HCT116 (cell line): ENCODE measurements around the gene NDUFB8. TPM values are rescaled to one million over a fixed set of nuclear protein-coding genes. Genes with fewer than 3 reads are reported as not detected.

Experiments
- ATAC-seq: fragments of 200-7000 bp; cut with Tn5 transposase; 2 replicates; pipeline ENCODE4 v1.9.1; 2020; ENCODE audit warnings: mild to moderate bottlenecking, moderate library complexity
- BruUV-seq: library from RNA; stranded (reverse); fragments of 400-500 nt; replicated peaks from 2 replicates; lab custom pipeline; 2021; lab: Mats Ljungman, UMichigan
- CTCF ChIA-PET: fragments of 300-600 bp; sonication (Branson Sonifier 250); formaldehyde crosslinking; loops from one replicate; lab custom pipeline; 2021; ENCODE audit warnings: antibody characterized with exemption; lab: Charles Lee
- POLR2A ChIA-PET: fragments of 300-600, 350-600 bp; sonication (Branson Sonifier 250); formaldehyde crosslinking; loops from one replicate; lab custom pipeline; 2021; ENCODE audit warnings: antibody characterized with exemption; lab: Charles Lee
- RAD21 ChIA-PET, 2 experiments: fragments of 300-600 bp; sonication (Branson Sonifier 250); formaldehyde crosslinking; loops; one replicate each; lab custom pipeline; 2023; ENCODE audit warnings: low total read pairs in 2 of 2; ENCODE audit not compliant: uncharacterized antibody in 2 of 2, unreplicated experiment in 2 of 2, low non-redundant PET in 1 of 2; lab: Charles Lee
- DNase-seq: peaks from one replicate; pipeline ENCODE4 v3.0.0-alpha.2; 2010; ENCODE audit warnings: low read depth, low spot score
- H2AFZ ChIP-seq: fragments of 200-600 bp; shearing (Covaris generic), sonication (generic); 2 replicates; pipeline ENCODE4 v1.6.1; 2017; ENCODE audit warnings: low read depth, mixed run types, mixed read lengths, antibody characterized with exemption, low read length; ENCODE audit not compliant: poor library complexity, severe bottlenecking
- H3K27ac ChIP-seq: 2 replicates; pipeline ENCODE4 v1.5.1; 2012; ENCODE audit warnings: low read depth, low read length
- H3K27me3 ChIP-seq: fragments of 200-600 bp; sonication (generic); 2 replicates; pipeline ENCODE4 v1.6.1; 2016; ENCODE audit warnings: mixed run types, low read length, mixed read lengths; ENCODE audit not compliant: insufficient read depth
- H3K36me3 ChIP-seq, 2 experiments: fragments of 200-500 bp in 1 of 2; fragments of 200-600 bp in 1 of 2; sonication (Bioruptor generic) in 1 of 2; sonication (generic) in 1 of 2; 2 replicates each; pipeline versions ENCODE4 v1.5.1 to v1.6.1; 2014 to 2016; ENCODE audit warnings: low read length in 2 of 2, inconsistent platforms in 1 of 2, mixed read lengths in 1 of 2, mixed run types in 1 of 2; ENCODE audit not compliant: insufficient read depth in 2 of 2, control insufficient read depth in 1 of 2
- H3K4me1 ChIP-seq, 2 experiments: fragments of 200-600 bp in 1 of 2; sonication (generic) in 1 of 2; 2 replicates each; pipeline versions ENCODE4 v1.5.1 to v1.6.1; 2012 to 2017; ENCODE audit warnings: low read length in 2 of 2, inconsistent platforms in 1 of 2, mild to moderate bottlenecking in 1 of 2, mixed read lengths in 1 of 2, mixed run types in 1 of 2, moderate library complexity in 1 of 2; ENCODE audit not compliant: insufficient read depth in 2 of 2, control insufficient read depth in 1 of 2
- H3K4me2 ChIP-seq: fragments of 200-600 bp; sonication (generic); 2 replicates; pipeline ENCODE4 v1.6.1; 2017; ENCODE audit warnings: mixed run types, low read length, mixed read lengths
- H3K4me3 ChIP-seq, 2 experiments: fragments of 200-600 bp in 1 of 2; sonication (generic) in 1 of 2; replicated peaks in 1 of 2; 2 replicates each; pipeline ENCODE4 v1.5.1; 2011 to 2016; ENCODE audit warnings: low read length in 2 of 2, control low read depth in 1 of 2, low read depth in 1 of 2, mild to moderate bottlenecking in 1 of 2, mixed read lengths in 1 of 2, mixed run types in 1 of 2
- H3K79me2 ChIP-seq: fragments of 200-600 bp; sonication (generic); 2 replicates; pipeline ENCODE4 v1.6.1; 2017; ENCODE audit warnings: mild to moderate bottlenecking, mixed run types, low read length, moderate library complexity, mixed read lengths; ENCODE audit not compliant: insufficient read depth
- H3K9ac ChIP-seq: fragments of 200-600 bp; sonication (generic); 2 replicates; pipeline ENCODE4 v1.6.1; 2016; ENCODE audit warnings: low read length, mixed read lengths
- H3K9me2 ChIP-seq: fragments of 200-600 bp; sonication (generic), shearing (Covaris generic); 2 replicates; pipeline ENCODE4 v1.6.1; 2017; ENCODE audit warnings: mixed run types, mild to moderate bottlenecking, moderate library complexity; ENCODE audit not compliant: insufficient read depth
- H3K9me3 ChIP-seq, 2 experiments: fragments of 200-500 bp in 1 of 2; fragments of 200-600 bp in 1 of 2; sonication (Bioruptor generic) in 1 of 2; sonication (generic) in 1 of 2; 2 replicates each; pipeline ENCODE4 v1.6.1; 2014 to 2017; ENCODE audit warnings: low read length in 2 of 2, mixed read lengths in 2 of 2, inconsistent platforms in 1 of 2, low read depth in 1 of 2, mild to moderate bottlenecking in 1 of 2, mixed run types in 1 of 2, moderate library complexity in 1 of 2; ENCODE audit not compliant: control insufficient read depth in 1 of 2, insufficient read depth in 1 of 2
- H4K20me1 ChIP-seq: fragments of 200-600 bp; sonication (generic), shearing (Covaris generic); 2 replicates; pipeline ENCODE4 v1.6.1; 2017; ENCODE audit warnings: mixed run types, mild to moderate bottlenecking, moderate library complexity; ENCODE audit not compliant: insufficient read depth
- ATF3 ChIP-seq: IDR thresholded peaks from 2 replicates; pipeline ENCODE4 v1.6.1; 2012
- CBX3 ChIP-seq: IDR thresholded peaks from 2 replicates; pipeline ENCODE4 v1.6.1; 2012; ENCODE audit warnings: low read depth
- CEBPB ChIP-seq: IDR thresholded peaks from 2 replicates; pipeline ENCODE4 v1.6.1; 2012; ENCODE audit warnings: low read depth
- ELF1 ChIP-seq: IDR thresholded peaks from 2 replicates; pipeline ENCODE4 v1.6.1; 2012; ENCODE audit warnings: low read depth, borderline replicate concordance
- EZH2 ChIP-seq: fragments of 200-600 bp; sonication (generic); IDR thresholded peaks from 2 replicates; pipeline ENCODE4 v1.6.1; 2017; ENCODE audit warnings: antibody characterized with exemption, mixed run types
- EZH2phosphoT487 ChIP-seq: fragments of 200-600 bp; IDR thresholded peaks from 2 replicates; pipeline ENCODE4 v1.6.1; 2018; ENCODE audit warnings: antibody characterized with exemption, borderline replicate concordance
- POLR2AphosphoS5 ChIP-seq: IDR thresholded peaks from 2 replicates; pipeline ENCODE4 v1.6.1; 2011; ENCODE audit warnings: mild to moderate bottlenecking, low read depth, low read length, moderate library complexity
- SP1 ChIP-seq: IDR thresholded peaks from 2 replicates; pipeline ENCODE4 v1.6.1; 2012; ENCODE audit warnings: low read depth
- SRF ChIP-seq: IDR thresholded peaks from 2 replicates; pipeline ENCODE4 v1.6.1; 2012; ENCODE audit warnings: low read depth
- TCF7L2 ChIP-seq: IDR thresholded peaks from 2 replicates; pipeline ENCODE4 v1.7.0; 2011; ENCODE audit warnings: borderline replicate concordance, inconsistent platforms; ENCODE audit not compliant: insufficient read depth, insufficient read length; ENCODE audit errors: extremely low read depth
- ZBTB33 ChIP-seq: IDR thresholded peaks from 2 replicates; pipeline ENCODE4 v1.6.1; 2011; ENCODE audit warnings: mild to moderate bottlenecking, low read length, moderate library complexity; ENCODE audit not compliant: insufficient replicate concordance; ENCODE audit errors: extremely low read depth
- ZFX ChIP-seq: fragments of 450-650 bp; IDR thresholded peaks from 2 replicates; pipeline ENCODE4 v1.6.1; 2017
- ZNF274 ChIP-seq: fragments of 200-500 bp; sonication (Bioruptor generic); IDR thresholded peaks from 2 replicates; pipeline ENCODE4 v1.6.1; 2014; ENCODE audit warnings: mild to moderate bottlenecking, low read depth, low read length, inconsistent platforms
- intact Hi-C: fragments of 100-400 bp; cut with micrococcal nuclease; formaldehyde crosslinking; loops from 2 replicates; pipeline ENCODE4 v1.10.0; 2022
- total RNA-seq: library from RNA; stranded (reverse); gene quantifications from one replicate; pipeline ENCODE4 v1.2.1, GENCODE V29; 2021; ENCODE audit not compliant: unreplicated experiment

The NDUFB8 gene
- total RNA-seq, 1 experiment from 2014 or later = 243 TPM

GRCh38 chr10:100479037-100479436 lies 50.6 kb downstream of the NDUFB8 start:
- ChIA-PET RAD21 (no interaction called here), POLR2A (no interaction called here), CTCF (no interaction called here)
- Histone ChIP-seq H3K4me3 (no peak overlapping the region), H3K4me1 (peaks cover 0 to 4% of the 10 kb centered on the region in 2 experiments; a peak in 2 of 4 replicates), H3K79me2 (no peaks in the 10 kb centered on the region), H3K36me3 (no peaks in the 10 kb centered on the region), H3K9ac (no peak overlapping the region), H3K4me2 (no peak overlapping the region), H3K27ac (no peak overlapping the region), H3K9me2 (peaks cover under 1% of the 10 kb centered on the region; the same call in 1 of the 2 replicates), H3K27me3 (peaks cover 22% of the 10 kb centered on the region), H2AFZ (no peak overlapping the region), H3K9me3 (no peaks in the 10 kb centered on the region), H4K20me1 (no peaks in the 10 kb centered on the region)
- no TSS peak for BruUV-seq
- TF ChIP-seq ELF1 (no peak), ZBTB33 (no peak), ATF3 (no peak), CEBPB (no peak), TCF7L2 (no peak), ZNF274 (no peak), CBX3 (no peak), ZFX (no peak), SP1 (no peak), EZH2phosphoT487 (no peak), POLR2AphosphoS5 (no peak), SRF (no peak), EZH2 (no peak)
- ATAC-seq = no peak
- intact Hi-C loops = no loop called here
- no peak for DNase-seq
